NCI-H1048 (cell line): ENCODE data around the gene ABHD12B.

ENCODE experiments used
- DNase-seq: peaks from one replicate; lab custom pipeline; 2025; lab: John Stamatoyannopoulos, UW

The ABHD12B gene, protein sequence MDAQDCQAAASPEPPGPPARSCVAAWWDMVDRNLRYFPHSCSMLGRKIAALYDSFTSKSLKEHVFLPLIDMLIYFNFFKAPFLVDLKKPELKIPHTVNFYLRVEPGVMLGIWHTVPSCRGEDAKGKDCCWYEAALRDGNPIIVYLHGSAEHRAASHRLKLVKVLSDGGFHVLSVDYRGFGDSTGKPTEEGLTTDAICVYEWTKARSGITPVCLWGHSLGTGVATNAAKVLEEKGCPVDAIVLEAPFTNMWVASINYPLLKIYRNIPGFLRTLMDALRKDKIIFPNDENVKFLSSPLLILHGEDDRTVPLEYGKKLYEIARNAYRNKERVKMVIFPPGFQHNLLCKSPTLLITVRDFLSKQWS

DNA sequence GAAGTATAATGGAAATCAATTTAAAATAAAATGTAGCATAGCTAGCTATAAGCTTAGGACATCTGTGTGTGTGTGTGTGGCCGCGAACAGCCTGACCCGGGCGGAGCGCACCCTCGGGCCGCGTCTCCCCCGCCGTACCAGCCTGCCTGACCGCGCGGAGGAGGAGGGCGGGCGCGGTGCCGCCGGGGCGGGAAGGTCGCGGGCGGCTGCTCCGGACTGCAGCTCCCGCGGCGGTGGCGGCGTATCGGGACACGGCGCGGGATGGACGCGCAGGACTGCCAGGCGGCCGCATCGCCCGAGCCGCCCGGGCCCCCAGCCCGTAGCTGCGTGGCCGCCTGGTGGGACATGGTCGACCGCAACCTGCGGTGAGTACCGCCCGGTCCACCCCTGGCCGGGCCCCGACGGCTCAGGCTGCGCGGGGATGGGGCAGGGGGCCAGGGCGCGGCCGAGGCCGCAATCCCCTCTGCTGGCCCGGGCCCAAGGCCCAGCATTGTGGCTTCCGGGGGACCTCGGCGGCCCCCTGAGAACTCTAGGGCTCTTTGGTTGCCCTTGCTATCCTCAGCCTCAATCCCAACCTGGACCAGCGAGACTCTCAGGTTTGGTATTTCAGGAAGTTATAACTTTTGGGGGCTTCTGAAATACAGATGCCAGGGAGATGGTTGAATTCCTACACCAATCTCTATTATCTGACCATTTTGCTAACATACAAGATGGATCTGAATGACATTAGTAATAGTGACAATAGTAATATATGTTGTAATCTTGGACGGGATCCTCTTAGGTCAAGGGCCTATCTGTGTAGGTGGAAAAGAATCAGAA, at the start of gene ABHD12B:
TSS of gene ABHD12B (plus strand) at position 140 of the 819 bp plus-strand sequence. CDS start at position 262, 122 bp downstream.
- no peak for DNase-seq

DNA sequence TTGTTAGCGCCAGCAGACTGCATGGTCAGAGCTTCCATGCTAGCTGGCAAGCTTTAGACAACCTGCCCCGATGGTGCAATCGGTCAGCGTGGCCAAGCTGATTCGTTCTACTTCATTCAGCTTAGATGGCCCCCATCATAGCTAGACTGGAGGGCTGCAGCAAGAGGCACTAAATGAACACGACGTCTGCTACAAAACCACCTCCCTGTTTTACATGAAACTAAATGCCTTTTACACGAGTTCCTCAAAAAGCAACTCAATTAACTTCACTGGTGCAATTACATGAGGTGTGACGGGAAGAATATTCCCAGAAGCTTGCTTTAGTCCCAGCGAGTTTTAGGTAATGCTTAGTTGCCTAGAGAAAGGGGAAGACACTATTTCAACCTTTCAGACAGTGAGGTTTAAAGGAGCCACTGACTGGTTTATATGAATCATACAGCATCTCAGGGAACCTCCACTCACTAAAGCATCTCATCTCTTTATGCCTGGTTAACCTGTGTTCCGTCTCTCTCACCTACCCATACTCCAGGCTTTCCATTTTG, 49.3 kb upstream of the ABHD12B start:
- no peak for DNase-seq

DNA sequence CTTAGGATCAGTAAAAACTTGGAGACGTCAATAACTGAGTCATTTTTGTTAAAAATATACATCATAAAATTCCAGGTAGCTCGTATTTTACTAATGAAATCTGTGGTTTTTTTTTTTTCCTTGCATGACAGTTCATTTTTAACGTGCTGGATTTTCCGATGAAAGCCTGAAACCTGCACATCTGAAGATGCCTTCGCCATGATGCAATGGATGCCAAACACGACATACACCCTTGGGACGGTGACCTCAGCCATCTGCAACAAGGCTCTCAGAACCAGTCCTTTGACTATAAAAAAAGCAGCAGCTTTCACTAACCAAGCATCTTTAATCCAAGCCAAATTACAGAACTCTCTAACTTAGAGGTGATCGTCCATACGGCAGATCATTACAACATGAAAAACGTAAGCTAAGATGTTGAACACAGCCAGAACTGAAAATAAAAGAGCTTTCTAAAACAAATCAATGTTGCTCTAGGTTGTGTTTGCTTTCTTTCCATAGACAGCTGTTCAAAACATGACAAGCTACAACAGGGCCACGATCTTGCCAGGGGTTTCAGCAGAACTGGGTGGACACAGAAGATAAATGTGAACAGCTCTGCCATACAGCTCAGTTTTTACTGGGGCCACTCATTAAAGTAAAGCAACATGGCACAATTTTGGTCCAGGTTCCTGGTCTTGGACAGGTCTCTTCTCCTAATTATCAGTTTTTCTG, 48.6 kb upstream of the ABHD12B start:
- DNase-seq = no peak

DNA sequence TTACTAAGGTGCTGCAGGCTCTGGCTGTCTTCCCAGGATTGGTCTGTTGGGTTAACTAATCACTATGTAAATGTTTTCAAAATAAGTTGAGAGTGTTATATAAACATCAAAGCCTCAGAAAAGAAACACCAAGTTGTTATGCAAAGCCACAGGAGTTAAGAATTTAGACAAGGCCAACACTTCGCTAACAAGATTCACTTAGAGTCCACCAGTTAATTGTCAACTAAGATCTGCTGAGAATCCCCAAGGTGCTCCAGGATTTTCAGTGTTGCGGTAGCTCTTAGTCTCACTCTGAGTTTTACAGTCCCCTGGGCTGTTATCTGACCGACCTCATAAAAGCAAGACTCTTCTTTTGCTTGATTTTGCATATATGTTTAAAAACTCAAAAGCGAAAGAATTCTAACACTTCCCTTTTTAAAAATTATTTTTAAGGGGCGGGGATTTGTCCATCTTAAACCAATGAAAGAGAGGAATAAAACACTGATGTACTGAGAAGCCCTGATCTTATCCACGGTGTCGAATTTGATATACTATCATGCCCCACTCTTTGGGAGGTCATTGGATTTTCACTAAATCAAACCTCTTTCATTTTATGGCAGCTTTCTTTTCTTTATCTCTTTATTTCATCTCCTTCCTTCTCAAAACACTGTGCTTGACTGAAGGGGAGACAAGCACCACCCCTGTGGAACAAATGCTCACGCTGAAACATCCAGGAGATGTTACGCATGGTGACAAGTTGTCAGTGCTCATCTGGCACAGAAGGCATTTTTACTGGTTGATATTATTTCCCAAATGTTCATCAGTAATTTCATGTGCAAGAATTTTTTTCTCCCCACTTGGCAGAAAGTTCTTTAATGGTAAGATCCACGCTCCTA, 47.9 kb upstream of the ABHD12B start:
- DNase-seq = no peak

DNA sequence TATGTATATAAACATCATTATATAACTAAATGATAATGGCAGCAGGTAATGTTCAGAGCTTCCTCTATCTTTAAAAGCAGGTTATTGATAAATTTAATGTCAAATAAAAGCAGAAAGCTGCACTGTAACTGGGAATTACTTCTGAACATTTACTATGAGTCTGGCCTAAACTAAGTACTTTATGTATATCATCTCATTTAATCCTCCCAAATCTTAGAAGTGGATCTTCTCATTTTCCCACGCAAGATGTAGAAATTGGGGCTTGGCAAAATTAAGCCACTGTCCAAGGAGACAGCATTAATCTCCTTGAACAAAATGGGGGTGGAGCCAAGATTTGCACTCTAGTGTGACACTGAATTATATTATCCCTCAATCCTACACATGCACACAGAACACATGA, 46.5 kb upstream of the ABHD12B start:
- no peak for DNase-seq

DNA sequence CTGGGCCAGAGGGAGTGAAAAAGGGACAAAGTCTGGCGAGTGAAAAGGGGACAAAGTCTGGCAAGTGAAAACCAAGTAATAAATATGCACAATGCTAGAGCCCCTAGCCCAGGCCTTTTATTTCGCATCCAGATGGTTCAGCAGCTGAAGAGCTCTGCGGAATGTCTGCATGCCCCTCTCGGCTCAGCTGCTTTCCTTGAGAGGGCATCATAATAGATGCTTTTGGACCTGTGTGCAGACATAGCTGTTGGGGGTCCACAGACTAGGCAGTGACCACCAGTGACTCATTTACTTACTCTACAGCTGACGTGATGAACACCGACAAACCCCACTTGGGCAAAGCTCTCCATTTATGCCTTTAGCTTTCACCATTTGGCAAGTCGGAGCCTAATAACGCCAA, 45.2 kb upstream of the ABHD12B start:
- no peak for DNase-seq

DNA sequence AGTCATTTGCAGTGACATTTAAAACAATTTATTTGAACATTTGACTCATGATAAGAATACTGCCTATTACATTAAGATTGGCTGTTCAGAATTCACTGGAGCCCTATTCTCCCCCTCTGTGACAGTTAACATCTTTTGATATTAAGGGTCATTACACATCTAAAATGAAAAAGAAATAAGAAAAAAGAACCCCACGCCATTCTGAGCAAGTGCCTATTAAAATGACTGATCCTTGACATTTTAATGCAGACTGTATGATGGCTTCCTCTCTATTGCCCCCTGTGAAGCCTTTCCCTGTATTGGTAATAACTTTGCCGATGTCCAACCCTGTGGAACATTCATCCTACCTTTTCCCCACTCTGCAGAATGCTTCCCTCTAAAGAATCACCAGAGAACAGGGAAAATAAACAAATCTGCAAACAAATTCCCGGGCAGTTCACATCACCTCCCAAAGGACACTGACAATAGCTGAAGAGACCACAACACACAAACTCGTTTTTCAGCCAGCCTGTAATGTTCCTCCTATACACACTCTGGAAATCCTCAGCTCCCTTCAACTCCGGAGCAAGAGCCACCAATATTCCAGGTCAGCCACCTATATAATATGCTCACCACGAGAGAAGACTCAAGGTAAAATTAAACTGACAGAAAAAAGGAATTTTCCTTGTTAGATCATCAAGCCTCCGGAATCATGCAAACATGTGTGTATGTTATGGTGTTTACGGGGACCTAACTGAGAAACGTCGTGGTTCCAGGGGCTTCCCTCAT, 42.9 kb upstream of the ABHD12B start:
- no peak for DNase-seq

DNA sequence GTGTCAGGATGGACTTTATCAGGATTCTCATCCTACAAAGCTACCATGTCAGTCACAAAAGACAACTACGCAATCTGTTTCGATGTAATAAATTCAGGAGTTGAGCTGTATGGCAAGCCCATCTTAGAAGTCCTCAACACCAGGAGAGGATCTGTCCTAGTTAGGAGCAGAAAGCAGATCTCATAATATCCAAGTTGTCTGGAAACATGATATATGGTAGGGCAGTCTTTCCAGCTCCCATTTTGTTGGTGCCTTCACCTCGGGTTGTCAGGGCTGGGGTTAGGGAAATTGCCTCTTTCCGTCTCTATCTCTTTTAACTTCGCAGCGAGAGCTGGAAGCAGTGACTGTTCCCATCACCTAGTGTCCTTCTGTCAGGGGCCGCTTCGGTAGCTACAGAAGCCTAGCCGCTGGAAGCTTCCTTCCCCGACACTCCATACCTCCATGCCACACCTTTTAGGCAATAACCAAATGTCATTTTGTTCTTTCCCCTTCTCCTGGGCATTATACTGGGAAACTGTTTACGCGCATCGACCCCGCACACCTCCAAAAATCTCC, 42.3 kb upstream of the ABHD12B start:
- DNase-seq = no peak

DNA sequence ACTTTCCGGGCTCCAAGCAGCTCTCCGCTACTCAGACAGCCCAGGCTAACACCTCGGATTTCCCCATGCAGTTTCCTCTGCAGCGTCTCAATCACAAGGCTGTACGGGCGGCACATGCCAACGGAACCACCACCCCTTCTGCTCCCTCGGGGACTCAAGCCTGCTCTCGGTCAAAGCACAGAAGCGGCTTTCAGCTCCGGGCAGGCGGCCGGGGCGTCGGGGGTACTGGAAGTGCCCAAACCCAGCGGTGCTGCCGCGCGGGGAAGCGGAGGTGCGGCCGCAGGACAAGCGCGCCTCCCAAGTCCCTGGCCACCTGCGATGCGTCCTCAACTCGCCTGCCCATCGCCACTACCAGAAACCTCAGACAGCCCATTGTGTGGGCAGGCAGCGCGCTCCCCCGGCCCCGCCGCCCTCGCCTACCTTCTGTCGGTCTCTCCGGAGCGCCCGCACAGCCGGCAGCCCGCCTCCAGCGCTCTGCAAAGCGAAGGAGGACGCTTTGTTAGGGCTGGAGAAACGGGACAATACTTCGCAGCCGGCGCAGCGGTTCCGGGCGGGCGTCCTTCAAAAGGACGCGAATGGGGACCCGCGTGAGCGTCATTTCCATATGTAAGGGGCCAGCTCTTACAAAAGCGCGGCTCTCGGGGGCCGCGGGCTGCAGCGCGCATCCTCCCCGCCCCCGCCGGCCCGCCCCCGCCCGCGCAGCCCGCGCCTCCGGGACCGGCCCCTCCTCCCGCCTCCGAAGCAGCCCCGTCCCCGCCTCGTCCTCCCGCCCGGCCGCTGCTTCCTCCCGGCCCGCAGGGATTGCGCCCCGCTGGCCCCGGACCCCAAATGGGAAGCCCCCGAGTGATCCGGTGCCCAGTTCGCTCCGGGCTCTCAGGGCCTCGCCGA, 41.6 kb upstream of the ABHD12B start:
- no peak for DNase-seq

DNA sequence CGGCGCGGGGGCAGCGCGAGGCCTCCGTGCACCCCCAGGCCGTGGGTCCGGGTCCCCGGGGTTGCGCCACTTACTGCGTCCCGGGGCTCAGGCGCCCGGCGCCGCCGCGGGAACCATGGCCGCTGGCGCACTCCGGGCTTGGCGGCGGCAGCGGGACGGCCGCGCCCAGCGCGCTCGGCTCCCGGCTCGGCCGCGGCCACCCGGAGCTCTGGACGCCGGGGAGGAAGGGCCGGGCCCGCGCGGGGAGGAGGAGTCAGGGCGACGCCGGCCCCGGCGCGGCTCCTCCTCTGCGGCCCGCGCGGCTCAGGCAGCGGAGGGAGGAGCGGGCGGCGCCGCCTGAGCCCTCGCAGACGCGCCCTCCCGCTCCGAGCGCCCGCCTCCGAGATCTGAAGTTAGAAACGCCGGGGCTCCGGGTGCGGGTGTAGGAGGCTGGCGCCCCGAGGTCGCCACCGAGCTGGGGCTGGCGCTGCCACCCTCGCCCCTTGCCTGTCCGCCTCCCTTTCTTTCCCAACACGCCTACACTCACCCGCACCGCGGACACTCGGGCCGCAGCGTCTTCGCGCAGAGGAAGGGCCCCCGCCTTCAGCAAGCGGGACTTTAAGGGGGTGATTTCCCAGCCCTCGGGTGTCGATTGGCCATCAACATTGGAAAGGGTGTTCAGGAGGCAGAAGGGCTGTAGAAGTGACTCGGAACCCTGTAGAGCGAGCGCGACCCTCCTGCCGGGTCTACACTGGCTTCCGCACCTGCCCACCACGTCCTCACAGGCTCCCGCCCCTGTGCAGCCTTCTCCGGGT, 40.7 kb upstream of the ABHD12B start, which contains the start of gene NIN:
TSS of gene NIN (minus strand) at position 231 of the 794 bp plus-strand sequence. CDS start 9,106 bp downstream, outside the sequence.
- peak; percentile 60 for DNase-seq

DNA sequence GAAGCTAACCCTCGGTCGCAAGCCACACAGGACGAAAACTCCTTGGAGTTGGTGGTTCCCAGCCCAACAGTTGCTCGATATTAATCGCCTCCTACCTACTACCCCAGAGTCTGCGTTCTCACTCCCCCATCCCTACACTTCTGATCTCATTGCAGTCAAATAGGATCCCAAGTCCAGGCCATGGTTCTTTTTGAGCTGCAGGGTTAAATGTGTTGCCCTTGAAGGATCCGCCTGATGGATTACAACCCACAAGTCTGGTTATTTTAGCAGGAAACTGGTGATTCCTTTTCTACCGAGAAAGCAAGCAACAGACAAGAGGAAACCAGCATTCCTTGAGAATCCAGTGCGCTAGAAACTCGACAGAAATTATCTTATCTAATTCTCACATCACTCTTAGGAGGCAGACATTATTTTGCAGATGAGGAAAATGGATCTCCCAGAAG, 40.1 kb upstream of the ABHD12B start:
- DNase-seq = no peak

DNA sequence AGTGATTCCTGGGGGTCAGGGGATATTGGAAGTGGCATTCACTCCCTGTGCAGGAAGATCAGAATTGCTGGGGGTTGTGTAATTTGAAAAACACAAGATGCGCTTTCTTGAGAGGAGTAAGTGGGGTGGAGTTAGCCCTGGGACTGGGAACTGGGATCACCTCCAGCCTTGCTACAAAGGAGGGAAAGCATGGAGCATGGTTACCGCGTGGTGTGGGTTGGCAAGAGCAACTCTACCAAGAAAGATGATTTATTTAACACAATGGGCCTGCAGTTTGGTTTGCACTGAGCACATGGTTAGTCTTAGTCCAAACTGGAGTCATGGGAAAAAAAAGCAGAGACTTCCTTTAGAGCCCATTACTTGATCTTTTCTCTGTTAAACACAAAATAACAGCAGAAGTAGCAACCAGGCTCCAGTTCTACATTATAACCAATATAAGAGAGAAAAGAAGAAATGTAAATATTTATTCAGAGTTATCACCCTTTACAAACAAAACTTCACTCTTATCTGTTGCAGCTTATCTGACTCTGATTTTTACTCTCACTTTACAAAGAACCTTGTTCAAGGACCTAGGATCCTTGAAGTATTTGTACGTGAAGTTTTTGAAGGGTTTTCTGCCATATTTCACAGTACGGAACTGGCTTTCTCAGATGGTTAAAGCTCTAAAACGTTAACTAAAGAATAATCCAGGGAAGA, 38.8 kb upstream of the ABHD12B start:
- no peak for DNase-seq

DNA sequence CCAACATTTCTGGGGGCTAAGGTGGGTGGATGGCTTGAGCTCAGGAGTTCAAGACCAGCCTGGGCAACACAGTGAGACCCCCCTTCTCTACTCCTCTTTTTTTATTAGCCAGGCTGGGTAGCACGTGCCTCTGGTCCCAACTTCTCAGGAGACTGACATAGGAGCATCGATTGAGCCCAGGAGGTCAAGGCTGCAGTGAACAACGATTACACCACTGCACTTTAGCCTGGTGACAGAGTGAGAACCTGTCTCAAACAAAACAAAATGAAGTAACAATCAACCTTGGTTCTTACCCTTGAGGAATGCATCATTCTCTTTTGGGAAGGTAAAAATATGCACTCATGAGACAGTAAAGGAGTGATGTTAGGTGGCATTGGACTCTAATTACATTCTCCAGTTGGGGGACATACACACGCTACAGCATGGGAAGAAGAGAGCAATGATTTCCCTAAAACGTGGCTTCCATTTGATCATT, 37.0 kb upstream of the ABHD12B start:
- DNase-seq = no peak

DNA sequence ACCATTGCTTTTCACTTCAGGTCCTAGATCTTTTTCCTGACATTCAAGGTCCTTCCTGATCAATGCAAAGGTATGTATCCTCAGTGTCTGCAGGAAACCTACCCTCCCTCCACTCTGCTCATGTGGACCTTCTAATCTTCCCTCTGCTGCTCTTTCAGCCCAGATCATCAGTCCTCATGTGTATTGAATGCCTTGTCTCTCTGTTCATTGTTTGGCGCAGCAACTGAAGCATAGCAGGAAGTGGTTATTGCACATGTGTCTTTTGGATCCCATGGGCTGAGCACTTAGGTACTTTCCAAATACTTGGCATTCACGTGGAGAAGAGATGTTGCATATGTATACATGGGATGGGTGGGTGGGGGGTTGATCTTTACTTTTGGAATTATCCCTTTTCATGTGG, 36.6 kb upstream of the ABHD12B start:
- no peak for DNase-seq

DNA sequence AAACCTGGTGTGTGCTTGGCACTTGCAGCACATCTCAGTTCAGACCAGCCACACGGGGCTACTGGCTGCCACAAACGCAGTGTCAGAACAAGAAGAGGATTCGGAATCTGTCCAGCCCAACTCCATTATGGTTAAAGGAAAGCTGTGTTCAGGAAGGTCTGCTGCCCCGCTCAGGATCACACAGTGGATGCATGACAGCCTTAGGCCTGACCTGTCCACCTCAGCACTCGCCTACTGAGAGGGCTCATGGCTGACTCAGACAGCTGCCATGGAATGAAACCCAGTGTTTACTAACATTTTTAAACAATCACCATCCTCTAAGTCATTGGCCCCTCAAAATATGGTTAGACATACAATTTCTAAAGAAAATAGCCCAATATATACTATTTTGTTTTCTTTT, 35.3 kb upstream of the ABHD12B start:
- DNase-seq = no peak

DNA sequence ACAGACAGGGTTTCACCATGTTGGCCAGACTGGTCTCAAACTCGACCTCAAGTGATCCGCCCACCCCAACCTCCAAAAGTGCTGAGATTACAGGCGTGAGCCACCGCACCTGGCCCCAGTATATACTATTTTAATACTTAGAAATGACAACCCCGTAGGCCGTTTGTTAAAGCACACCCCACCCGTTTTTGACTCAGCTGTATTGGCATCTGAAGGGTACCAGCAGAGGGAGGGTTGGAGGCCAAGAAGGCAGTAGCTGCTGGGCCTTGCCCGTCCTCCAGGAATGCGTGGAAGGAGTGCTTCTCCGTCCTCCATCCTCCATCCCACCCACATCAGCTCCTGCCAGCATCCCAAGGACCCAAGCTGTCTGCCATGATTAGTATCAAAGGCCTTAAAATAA, 34.6 kb upstream of the ABHD12B start:
- no peak for DNase-seq

DNA sequence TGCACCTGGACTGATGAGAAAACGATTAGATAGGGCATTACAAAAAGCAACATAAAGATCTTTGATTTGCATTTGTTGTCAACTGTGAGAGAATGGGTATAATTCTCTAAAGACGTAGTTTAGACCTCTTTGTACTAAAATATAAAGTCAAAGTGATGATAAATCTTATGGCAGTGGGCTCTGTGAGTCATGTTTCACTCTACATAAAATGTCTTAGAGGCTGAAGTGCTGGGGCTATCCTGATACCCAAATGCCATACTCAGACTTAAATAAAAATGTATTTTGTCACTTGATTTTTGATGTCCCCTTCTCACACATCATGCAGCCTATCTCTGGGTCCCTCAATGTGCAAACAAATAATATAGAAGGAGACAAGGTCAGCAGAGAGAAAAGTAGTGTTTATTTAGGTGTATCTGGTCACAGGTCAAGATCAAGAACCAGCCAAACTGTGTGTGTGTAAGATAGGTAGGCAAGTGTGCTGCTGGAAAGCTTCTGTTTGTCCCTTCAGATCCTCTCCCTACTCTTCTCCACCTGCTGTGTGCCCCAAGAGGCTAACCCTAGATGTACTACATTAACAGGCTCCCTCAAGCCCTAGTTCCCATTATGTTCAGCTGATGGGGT, 33.9 kb upstream of the ABHD12B start:
- no peak for DNase-seq
